ENCODE measurements around the gene USF2.

DNA sequence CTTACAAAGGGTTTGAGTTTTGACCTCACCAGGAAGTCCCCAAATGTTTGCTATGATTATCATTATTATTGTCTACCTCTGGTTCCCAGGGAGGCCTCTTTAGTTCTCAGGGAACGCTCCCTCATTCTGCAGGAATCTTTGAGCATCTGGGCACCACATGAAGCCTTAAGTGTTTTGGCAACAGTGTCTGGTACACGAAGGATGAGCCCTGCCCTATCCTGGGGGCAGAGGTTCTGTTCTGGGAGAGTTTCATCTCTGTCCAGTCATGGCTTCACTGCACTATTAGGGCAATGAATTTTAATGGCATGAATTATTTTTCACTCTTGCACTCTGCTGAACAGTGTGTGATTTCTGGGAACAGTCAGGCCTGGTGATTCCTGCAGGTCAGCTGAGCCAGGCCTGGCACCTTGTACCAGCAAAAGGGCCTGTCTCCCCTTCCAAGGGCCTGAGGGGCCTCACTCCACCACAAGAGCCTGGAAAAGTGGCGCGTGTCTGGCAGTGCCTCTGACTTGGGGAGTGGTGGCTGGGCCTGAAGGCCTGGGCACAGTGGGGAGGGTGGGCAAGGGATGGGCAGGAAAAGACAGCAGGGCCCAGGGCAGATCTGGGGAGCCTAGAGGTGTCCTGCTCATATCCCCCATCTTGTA lies 44.8 kb upstream of the USF2 start:
- TF ChIP-seq EZH2 (IDR thresholded peaks at IDR 0.05; ENCODE audit: low read length, missing control alignments), result no peak
- TF ChIP-seq, protein P1, sequence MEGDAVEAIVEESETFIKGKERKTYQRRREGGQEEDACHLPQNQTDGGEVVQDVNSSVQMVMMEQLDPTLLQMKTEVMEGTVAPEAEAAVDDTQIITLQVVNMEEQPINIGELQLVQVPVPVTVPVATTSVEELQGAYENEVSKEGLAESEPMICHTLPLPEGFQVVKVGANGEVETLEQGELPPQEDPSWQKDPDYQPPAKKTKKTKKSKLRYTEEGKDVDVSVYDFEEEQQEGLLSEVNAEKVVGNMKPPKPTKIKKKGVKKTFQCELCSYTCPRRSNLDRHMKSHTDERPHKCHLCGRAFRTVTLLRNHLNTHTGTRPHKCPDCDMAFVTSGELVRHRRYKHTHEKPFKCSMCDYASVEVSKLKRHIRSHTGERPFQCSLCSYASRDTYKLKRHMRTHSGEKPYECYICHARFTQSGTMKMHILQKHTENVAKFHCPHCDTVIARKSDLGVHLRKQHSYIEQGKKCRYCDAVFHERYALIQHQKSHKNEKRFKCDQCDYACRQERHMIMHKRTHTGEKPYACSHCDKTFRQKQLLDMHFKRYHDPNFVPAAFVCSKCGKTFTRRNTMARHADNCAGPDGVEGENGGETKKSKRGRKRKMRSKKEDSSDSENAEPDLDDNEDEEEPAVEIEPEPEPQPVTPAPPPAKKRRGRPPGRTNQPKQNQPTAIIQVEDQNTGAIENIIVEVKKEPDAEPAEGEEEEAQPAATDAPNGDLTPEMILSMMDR (conservative IDR thresholded peaks at IDR 0.05 in 1 of 2, IDR thresholded peaks at IDR 0.05 in 1 of 2; ENCODE audit: low read depth in 1 of 2, low read length in 2 of 2), result no peak
